Sigmoid colon (tissue), 7 donors: Measurements from ENCODE around the gene BID. TPM values are rescaled to one million over a fixed set of nuclear protein-coding genes. Genes with fewer than 3 reads are reported as not detected.

Experiments
- DNase-seq: peaks from one replicate; pipeline ENCODE4 v3.0.0-alpha.2; 2019
- H3K27ac ChIP-seq, 4 donors: fragments of 200-600 bp; sonication (generic); one replicate each; pipeline ENCODE4 v1.5.1; 2016 to 2019; ENCODE audit warnings: mild to moderate bottlenecking in 1 of 4
- H3K27me3 ChIP-seq, 3 donors: fragments of 200-600 bp; sonication (generic); one replicate each; pipeline ENCODE4 v1.5.1; 2019; ENCODE audit warnings: mild to moderate bottlenecking in 1 of 3
- H3K36me3 ChIP-seq, 4 donors: fragments of 200-600 bp; sonication (generic); one replicate each; pipeline ENCODE4 v1.5.1; 2016 to 2019
- H3K4me1 ChIP-seq, 4 donors: fragments of 200-600 bp; sonication (generic); one replicate each; pipeline ENCODE4 v1.5.1; 2017 to 2019
- H3K4me3 ChIP-seq, 4 donors: fragments of 200-600 bp; sonication (generic); one replicate each; pipeline ENCODE4 v1.5.1; 2017 to 2019; ENCODE audit warnings: mild to moderate bottlenecking in 2 of 4, moderate library complexity in 1 of 4
- H3K9me3 ChIP-seq, 4 donors: fragments of 200-600 bp in 3 of 4; sonication (generic) in 3 of 4; one replicate each; pipeline versions ENCODE4 v1.5.1 to v1.6.1; 2013 to 2019
- EP300 ChIP-seq, 4 donors: sonication (generic); formaldehyde crosslinking; IDR thresholded peaks; one replicate each; pipeline ENCODE4 v1.6.1; 2017; ENCODE audit warnings: antibody characterized with exemption in 4 of 4
- POLR2A ChIP-seq, 2 donors: fragments of 450-650 bp; IDR thresholded peaks; one replicate each; pipeline ENCODE4 v1.6.1; 2016; ENCODE audit warnings: antibody characterized with exemption in 2 of 2, mild to moderate bottlenecking in 2 of 2, moderate library complexity in 2 of 2
- POLR2AphosphoS5 ChIP-seq, 4 donors: sonication (generic); formaldehyde crosslinking; IDR thresholded peaks; one replicate each; pipeline ENCODE4 v1.6.1; 2017; ENCODE audit warnings: antibody characterized with exemption in 4 of 4
- WGBS, 2 donors: extraction: QIAGEN DNeasy Blood & Tissue Kit; methylation state at CpG; one replicate each; pipeline ENCODE4 v1.1.7; 2013; 5-methylcytosine and 5-hydroxymethylcytosine counted together
- intact Hi-C: fragments of 100-400 bp; cut with DNase I; formaldehyde crosslinking; loops from one replicate; pipeline ENCODE4 v1.15.1; 2023
- polyA plus RNA-seq, 3 donors: library from polyadenylated mRNA; stranded (reverse); fragments of 200-250 nt; gene quantifications; one replicate each; pipeline ENCODE4 v1.2.3, GENCODE V29; 2013
- total RNA-seq, 4 donors: library from RNA; depleted of rRNA; stranded (reverse); fragments of >200 nt; gene quantifications; one replicate each; pipeline ENCODE4 v1.1.0, GENCODE V29; 2016
- TF ChIP-seq, protein P1 (sequence below), 4 experiments: fragments of 450-650 bp in 3 of 4; fragments of 200-600 bp in 1 of 4; IDR thresholded peaks; one replicate each; pipeline ENCODE4 v1.5.1; 2016 to 2019; ENCODE audit warnings: antibody characterized with exemption in 4 of 4, mild to moderate bottlenecking in 3 of 4, moderate library complexity in 2 of 4
- donor health status: healthy with polysubstance abuse.
- donor health status: Bipolar disorder and iron deficiency.
- donor health status: healthy.

BID gene
- total and polyA plus RNA-seq, 7 donors = 9.7 to 72.1 (median 24.6) TPM

- 53 to 83% methylated on average over 7 of the region's 7 CpGs for WGBS, 2 donors
- no peak for DNase-seq
- intact Hi-C loops = loop anchor here (5.0 to 10.0 kb wide), 2 partner anchors 38 to 330 kb away; partner anchors contain the start of gene PEX26
- TF ChIP-seq EP300 (IDR thresholded peaks at IDR 0.05) = no peak
- no peak for TF ChIP-seq POLR2A (IDR thresholded peaks at IDR 0.05)
- TF ChIP-seq, protein P1, sequence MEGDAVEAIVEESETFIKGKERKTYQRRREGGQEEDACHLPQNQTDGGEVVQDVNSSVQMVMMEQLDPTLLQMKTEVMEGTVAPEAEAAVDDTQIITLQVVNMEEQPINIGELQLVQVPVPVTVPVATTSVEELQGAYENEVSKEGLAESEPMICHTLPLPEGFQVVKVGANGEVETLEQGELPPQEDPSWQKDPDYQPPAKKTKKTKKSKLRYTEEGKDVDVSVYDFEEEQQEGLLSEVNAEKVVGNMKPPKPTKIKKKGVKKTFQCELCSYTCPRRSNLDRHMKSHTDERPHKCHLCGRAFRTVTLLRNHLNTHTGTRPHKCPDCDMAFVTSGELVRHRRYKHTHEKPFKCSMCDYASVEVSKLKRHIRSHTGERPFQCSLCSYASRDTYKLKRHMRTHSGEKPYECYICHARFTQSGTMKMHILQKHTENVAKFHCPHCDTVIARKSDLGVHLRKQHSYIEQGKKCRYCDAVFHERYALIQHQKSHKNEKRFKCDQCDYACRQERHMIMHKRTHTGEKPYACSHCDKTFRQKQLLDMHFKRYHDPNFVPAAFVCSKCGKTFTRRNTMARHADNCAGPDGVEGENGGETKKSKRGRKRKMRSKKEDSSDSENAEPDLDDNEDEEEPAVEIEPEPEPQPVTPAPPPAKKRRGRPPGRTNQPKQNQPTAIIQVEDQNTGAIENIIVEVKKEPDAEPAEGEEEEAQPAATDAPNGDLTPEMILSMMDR (IDR thresholded peaks at IDR 0.05) = no peak
- Histone ChIP-seq H3K9me3 (no peaks in the 10 kb centered on the region), H3K27ac (no peak overlapping the region), H3K36me3 (no peaks in the 10 kb centered on the region), H3K4me3 (no peak overlapping the region), H3K4me1 (peaks cover 0 to 6% (median 4%) of the 10 kb centered on the region in 4 donors), H3K27me3 (no peaks in the 10 kb centered on the region)
These were observed 29.8 kb downstream of the BID start for GRCh38 chr22:17744430-17744829.

DNA sequence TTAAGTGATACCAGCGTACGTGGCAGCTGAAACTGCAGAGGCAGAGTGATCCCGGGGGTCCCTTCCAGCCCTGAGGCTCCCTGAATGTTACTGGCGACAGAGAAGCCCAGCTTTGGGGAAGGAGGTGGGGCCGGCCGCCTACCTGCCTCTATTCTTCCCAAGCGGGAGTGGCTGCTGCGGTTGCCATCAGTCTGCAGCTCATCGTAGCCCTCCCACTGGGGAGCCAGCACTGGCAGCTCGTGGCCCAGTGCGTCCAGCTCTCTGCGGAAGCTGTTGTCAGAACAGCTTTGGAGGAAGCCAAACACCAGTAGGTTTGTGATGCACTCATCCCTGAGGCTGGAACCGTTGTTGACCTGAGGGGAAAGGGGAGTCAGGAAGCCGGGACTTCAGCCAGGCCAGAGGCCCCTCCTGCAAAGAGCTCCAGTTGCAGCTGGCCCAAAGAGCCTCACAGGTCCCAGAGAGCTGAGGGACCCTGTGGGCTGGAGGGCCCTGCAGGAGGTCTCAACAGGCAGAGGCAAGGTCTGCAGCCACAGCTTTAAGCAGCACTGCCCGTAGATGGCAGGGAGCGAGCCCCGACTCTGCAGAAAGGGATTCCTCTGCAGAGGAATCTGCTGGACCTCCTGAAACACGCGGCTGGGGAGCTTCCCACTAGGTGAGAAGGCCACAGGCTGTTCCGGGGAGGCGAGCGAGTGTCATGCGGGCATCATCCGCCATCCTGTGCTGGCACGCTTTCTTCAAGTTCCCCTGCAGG, 30.4 kb downstream of the BID start:
- DNase-seq = no peak
- Histone ChIP-seq H3K27ac (no peak overlapping the region), H3K9me3 (no peaks in the 10 kb centered on the region), H3K4me1 (peaks cover 0 to 6% (median 4%) of the 10 kb centered on the region in 4 donors), H3K27me3 (no peaks in the 10 kb centered on the region), H3K36me3 (no peaks in the 10 kb centered on the region), H3K4me3 (no peak overlapping the region)
- TF ChIP-seq EP300 (IDR thresholded peaks at IDR 0.05) (no peak), POLR2AphosphoS5 (IDR thresholded peaks at IDR 0.05) (no peak), POLR2A (IDR thresholded peaks at IDR 0.05) (no peak)
- TF ChIP-seq, protein P1 (IDR thresholded peaks at IDR 0.05) = no peak
- 84 to 87% methylated on average over 25 of the region's 25 CpGs for WGBS, 2 donors
- intact Hi-C loops = loop anchor here (5.0 to 10.0 kb wide), 2 partner anchors 38 to 331 kb away; partner anchors contain the start of gene PEX26

DNA sequence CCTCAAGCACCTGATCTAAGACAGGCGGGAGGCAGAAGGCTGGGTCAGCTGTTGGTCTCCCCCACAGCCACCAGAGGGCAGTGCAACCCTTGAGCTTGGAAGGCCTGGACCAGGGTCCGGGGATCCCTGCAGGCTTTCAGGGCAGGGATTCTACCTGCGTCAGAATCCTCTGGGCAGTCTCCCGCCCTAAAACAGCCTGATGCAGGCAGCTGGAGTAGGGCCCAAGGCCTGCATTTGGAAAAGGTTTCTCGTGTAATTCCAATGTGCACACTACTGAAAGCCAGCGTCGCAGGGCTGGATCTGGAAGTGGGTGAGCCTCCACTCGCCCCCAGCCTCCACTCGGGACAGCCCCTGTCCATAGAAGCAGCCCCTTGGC, 31.8 kb downstream of the BID start:
- no peak for TF ChIP-seq POLR2AphosphoS5 (IDR thresholded peaks at IDR 0.05)
- TF ChIP-seq, protein P1 (IDR thresholded peaks at IDR 0.05) = peak; percentile 19 to 71 (median 50)
- intact Hi-C loops = loop anchor here (5.0 to 10.0 kb wide), 2 partner anchors 40 to 332 kb away; partner anchors contain the start of gene PEX26
- no peak overlapping the region for H3K27ac ChIP-seq
- WGBS, 2 donors = 52 to 62% methylated on average over 9 of the region's 9 CpGs
- peaks cover 0 to 6% (median 4%) of the 10 kb centered on the region in 4 donors for H3K4me1 ChIP-seq
- H3K36me3 ChIP-seq = peaks cover 0 to 9% (median 0%) of the 10 kb centered on the region in 4 donors
- DNase-seq = peak; percentile 77
- no peak overlapping the region for H3K4me3 ChIP-seq
- no peaks in the 10 kb centered on the region for H3K9me3 ChIP-seq
- H3K27me3 ChIP-seq = no peaks in the 10 kb centered on the region

DNA sequence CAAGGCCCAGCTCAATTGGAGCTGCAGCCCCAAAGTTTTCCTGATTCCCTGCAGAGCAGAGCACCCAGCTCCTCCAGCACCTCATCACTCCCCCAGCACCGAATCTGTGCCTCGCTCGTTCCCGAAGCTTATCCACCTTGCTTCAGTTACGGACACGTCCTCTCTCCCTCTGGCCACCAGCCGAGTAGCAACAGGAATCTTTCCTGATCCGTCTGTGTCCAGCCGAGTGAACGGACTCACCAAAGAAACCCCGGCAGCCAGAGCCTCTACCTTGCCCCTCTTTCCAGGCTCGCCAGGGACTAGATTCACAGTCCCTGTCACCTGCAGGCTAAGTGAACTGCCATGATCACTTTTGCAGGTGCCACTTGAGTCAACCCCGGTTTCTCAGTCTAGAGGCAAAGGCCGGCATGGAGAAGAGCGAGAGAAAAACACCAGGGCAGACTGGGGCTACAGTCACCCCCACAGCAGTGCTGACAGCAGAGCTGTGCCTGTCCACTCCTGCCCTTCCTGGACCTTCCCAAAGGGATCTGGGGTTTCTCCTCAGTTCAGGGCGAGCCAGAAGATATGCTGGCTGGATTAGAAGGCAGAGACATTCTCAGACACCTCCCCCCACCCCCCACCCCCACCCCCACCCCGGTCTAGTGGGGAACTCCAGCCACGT, 32.3 kb downstream of the BID start:
- WGBS, 2 donors = 71 to 75% methylated on average over 18 of the region's 18 CpGs
- no peaks in the 10 kb centered on the region for H3K9me3 ChIP-seq

More for the DNA sequence above, 32.3 kb downstream of the BID start:
- Histone ChIP-seq H3K4me1 (peaks cover 0 to 6% (median 4%) of the 10 kb centered on the region in 4 donors), H3K4me3 (no peak overlapping the region), H3K27me3 (no peaks in the 10 kb centered on the region), H3K27ac (no peak overlapping the region), H3K36me3 (peaks cover 0 to 9% (median 0%) of the 10 kb centered on the region in 4 donors)
- DNase-seq = no peak
- intact Hi-C loops = loop anchor here (5.0 to 10.0 kb wide), 2 partner anchors 40 to 333 kb away; partner anchors contain the start of gene PEX26
- TF ChIP-seq POLR2AphosphoS5 (IDR thresholded peaks at IDR 0.05) (no peak), EP300 (IDR thresholded peaks at IDR 0.05) (no peak), POLR2A (IDR thresholded peaks at IDR 0.05) (no peak)
- TF ChIP-seq, protein P1 (IDR thresholded peaks at IDR 0.05) = no peak
